Liver (tissue), 9 donors: ENCODE results near the gene ATE1. TPM values are rescaled to one million over a fixed set of nuclear protein-coding genes. Genes with fewer than 3 reads are reported as not detected.

ENCODE experiments used
- DNase-seq: peaks from one replicate; pipeline ENCODE4 v3.0.0-alpha.2; 2017; ENCODE audit warnings: low spot score
- H3K27ac ChIP-seq, 2 donors: one replicate each; pipeline ENCODE4 v1.7.0; 2013; ENCODE audit warnings: inconsistent platforms in 2 of 2, low read length in 2 of 2, control low read depth in 1 of 2, low read depth in 1 of 2, mild to moderate bottlenecking in 1 of 2
- H3K27me3 ChIP-seq, 4 donors: one replicate each; pipeline versions ENCODE4 v1.6.1 to v1.7.0; 2013; ENCODE audit warnings: low read length in 3 of 4, inconsistent platforms in 1 of 4, mild to moderate bottlenecking in 1 of 4, moderate library complexity in 1 of 4; ENCODE audit not compliant: control insufficient read depth in 4 of 4, insufficient read depth in 4 of 4
- H3K36me3 ChIP-seq, 4 donors: one replicate each; pipeline versions ENCODE4 v1.6.1 to v1.7.0; 2013; ENCODE audit warnings: low read length in 3 of 4, mild to moderate bottlenecking in 3 of 4, low read depth in 1 of 4, moderate library complexity in 1 of 4; ENCODE audit not compliant: control insufficient read depth in 4 of 4, insufficient read depth in 3 of 4
- H3K4me1 ChIP-seq, 4 donors: one replicate each; pipeline versions ENCODE4 v1.6.1 to v1.7.0; 2013; ENCODE audit warnings: low read length in 3 of 4, mild to moderate bottlenecking in 3 of 4, moderate library complexity in 1 of 4; ENCODE audit not compliant: control insufficient read depth in 4 of 4, insufficient read depth in 4 of 4
- H3K4me3 ChIP-seq, 3 donors: one replicate each; pipeline versions ENCODE4 v1.6.1 to v1.7.0; 2013; ENCODE audit warnings: low read length in 3 of 3, control low read depth in 1 of 3, low read depth in 1 of 3, mild to moderate bottlenecking in 1 of 3
- H3K9ac ChIP-seq, 2 donors: one replicate each; pipeline ENCODE4 v1.7.0; 2013; ENCODE audit warnings: low read length in 2 of 2, mild to moderate bottlenecking in 2 of 2, moderate library complexity in 2 of 2, control low read depth in 1 of 2, low read depth in 1 of 2
- H3K9me3 ChIP-seq, 4 donors: one replicate each; pipeline versions ENCODE4 v1.6.1 to v1.7.0; 2013; ENCODE audit warnings: low read length in 3 of 4; ENCODE audit not compliant: control insufficient read depth in 4 of 4
- EGR1 ChIP-seq, 2 donors: IDR thresholded peaks; 2 replicates each; pipeline ENCODE4 v1.6.1; 2016 to 2018; ENCODE audit warnings: antibody characterized with exemption in 2 of 2, low read depth in 2 of 2
- FOXA1 ChIP-seq: IDR thresholded peaks from 2 replicates; pipeline ENCODE4 v1.6.1; 2016; ENCODE audit warnings: antibody characterized with exemption
- FOXA2 ChIP-seq: IDR thresholded peaks from 2 replicates; pipeline ENCODE4 v1.6.1; 2016; ENCODE audit warnings: antibody characterized with exemption
- GABPA ChIP-seq, 2 donors: IDR thresholded peaks in 1 of 2; conservative IDR thresholded peaks in 1 of 2; 2 replicates each; pipeline ENCODE4 v1.6.1; 2016; ENCODE audit warnings: antibody characterized with exemption in 2 of 2, mild to moderate bottlenecking in 1 of 2, moderate library complexity in 1 of 2
- HNF4A ChIP-seq, 2 donors: conservative IDR thresholded peaks; 2 replicates each; pipeline ENCODE4 v1.6.1; 2016; ENCODE audit warnings: antibody characterized with exemption in 2 of 2, mild to moderate bottlenecking in 2 of 2
- HNF4G ChIP-seq: IDR thresholded peaks from 2 replicates; pipeline ENCODE4 v1.6.1; 2016; ENCODE audit warnings: antibody characterized with exemption
- JUND ChIP-seq, 2 donors: IDR thresholded peaks; 2 replicates each; pipeline ENCODE4 v1.6.1; 2016; ENCODE audit warnings: antibody characterized with exemption in 2 of 2
- NR2F2 ChIP-seq: IDR thresholded peaks from 2 replicates; pipeline ENCODE4 v1.6.1; 2016; ENCODE audit warnings: antibody characterized with exemption
- RAD21 ChIP-seq, 2 donors: IDR thresholded peaks; 2 replicates each; pipeline ENCODE4 v1.6.1; 2016; ENCODE audit warnings: antibody characterized with exemption in 2 of 2, mild to moderate bottlenecking in 2 of 2
- RXRA ChIP-seq, 2 donors: IDR thresholded peaks; 2 replicates each; pipeline ENCODE4 v1.6.1; 2017 to 2018; ENCODE audit warnings: antibody characterized with exemption in 2 of 2, mild to moderate bottlenecking in 1 of 2
- SP1 ChIP-seq: IDR thresholded peaks from 2 replicates; pipeline ENCODE4 v1.6.1; 2018; ENCODE audit warnings: antibody characterized with exemption, mild to moderate bottlenecking
- TAF1 ChIP-seq: conservative IDR thresholded peaks from 2 replicates; pipeline ENCODE4 v1.6.1; 2016; ENCODE audit warnings: antibody characterized with exemption, mild to moderate bottlenecking
- YY1 ChIP-seq: IDR thresholded peaks from 2 replicates; pipeline ENCODE4 v1.6.1; 2016; ENCODE audit warnings: antibody characterized with exemption, mild to moderate bottlenecking
- WGBS: extraction: QIAGEN DNeasy Blood & Tissue Kit; methylation state at CpG from one replicate; pipeline ENCODE4 v1.1.7; 2013; 5-methylcytosine and 5-hydroxymethylcytosine counted together
- polyA plus RNA-seq, 2 donors: library from polyadenylated mRNA; stranded (reverse) in 1 of 2; unstranded in 1 of 2; fragments of 200-250 nt in 1 of 2; fragments of >200 nt in 1 of 2; fragmentation: Nextera tagmentation in 1 of 2; extraction: Ambion mirVana in 1 of 2; gene quantifications; one replicate each; pipeline versions ENCODE4 v1.2.1 to v1.2.3, GENCODE V29; 2013 to 2015
- total RNA-seq, 2 donors: library from RNA; depleted of rRNA; stranded (reverse); fragments of >200 nt; gene quantifications; one replicate each; pipeline ENCODE4 v1.2.3, GENCODE V29; 2014
- TF ChIP-seq, protein P1 (sequence below): IDR thresholded peaks from 2 replicates; pipeline ENCODE4 v1.6.1; 2016; ENCODE audit warnings: antibody characterized with exemption
- TF ChIP-seq, protein P2 (sequence below): fragments of 150-350 bp; IDR thresholded peaks from 2 replicates; pipeline ENCODE4 v1.5.1; 2017; ENCODE audit warnings: improper control_type of control experiment, low read depth, low read length; ENCODE audit not compliant: missing input control
- TF ChIP-seq, protein P3 (sequence below): IDR thresholded peaks from 2 replicates; pipeline ENCODE4 v1.6.1; 2016; ENCODE audit warnings: antibody characterized with exemption, mild to moderate bottlenecking
- TF ChIP-seq, protein P4 (sequence below): IDR thresholded peaks from 2 replicates; pipeline ENCODE4 v1.6.1; 2016; ENCODE audit warnings: antibody characterized with exemption
- TF ChIP-seq, protein P5 (sequence below): IDR thresholded peaks from 2 replicates; pipeline ENCODE4 v1.6.1; 2016; ENCODE audit warnings: antibody characterized with exemption
- donor health status: healthy.
- donor health status: healthy.
- donor health status: healthy.
- donor health status: healthy.
- donor health status: healthy.

ATE1 gene
- total and polyA plus RNA-seq, 4 donors, result 7.9 to 34.9 (median 13.5) TPM

DNA sequence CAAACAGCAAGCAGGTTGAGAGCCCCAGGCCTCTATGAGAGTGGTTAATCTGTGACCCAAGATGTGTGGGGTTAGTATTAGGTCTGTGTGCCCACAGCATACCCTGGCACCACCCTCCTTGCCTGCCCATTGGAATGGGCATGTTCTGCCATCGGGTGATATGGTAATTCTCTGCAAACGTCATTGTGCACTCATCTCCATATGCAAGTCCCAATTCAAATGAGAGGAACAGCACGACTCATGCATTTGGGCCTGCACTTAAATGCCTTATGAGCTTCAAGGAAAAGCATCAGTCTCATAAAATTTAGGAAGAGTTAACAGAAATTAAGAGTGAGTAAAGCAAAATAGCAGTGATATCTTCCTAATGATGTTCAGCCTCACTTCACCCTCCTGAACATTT is 195.7 kb downstream of the ATE1 start:
- Histone ChIP-seq H3K27me3 (peaks cover 0 to 3% (median 0%) of the 10 kb centered on the region in 4 donors), H3K9me3 (no peaks in the 10 kb centered on the region), H3K4me3 (no peak overlapping the region), H3K4me1 (peaks cover 0 to 4% (median 1%) of the 10 kb centered on the region in 4 donors), H3K36me3 (no peaks in the 10 kb centered on the region), H3K9ac (no peak overlapping the region), H3K27ac (no peak overlapping the region)
- TF ChIP-seq HNF4G (no peak), RXRA (IDR thresholded peaks at IDR 0.05) (no peak), HNF4A (conservative IDR thresholded peaks at IDR 0.05) (no peak), EGR1 (IDR thresholded peaks at IDR 0.05; ENCODE audit: low read depth in 2 of 2) (no peak), RAD21 (IDR thresholded peaks at IDR 0.05) (no peak), JUND (IDR thresholded peaks at IDR 0.05) (no peak), SP1 (no peak), NR2F2 (no peak), YY1 (no peak), FOXA1 (no peak), GABPA (IDR thresholded peaks at IDR 0.05 in 1 of 2, conservative IDR thresholded peaks at IDR 0.05 in 1 of 2) (no peak), TAF1 (no peak)
- TF ChIP-seq, protein P1, sequence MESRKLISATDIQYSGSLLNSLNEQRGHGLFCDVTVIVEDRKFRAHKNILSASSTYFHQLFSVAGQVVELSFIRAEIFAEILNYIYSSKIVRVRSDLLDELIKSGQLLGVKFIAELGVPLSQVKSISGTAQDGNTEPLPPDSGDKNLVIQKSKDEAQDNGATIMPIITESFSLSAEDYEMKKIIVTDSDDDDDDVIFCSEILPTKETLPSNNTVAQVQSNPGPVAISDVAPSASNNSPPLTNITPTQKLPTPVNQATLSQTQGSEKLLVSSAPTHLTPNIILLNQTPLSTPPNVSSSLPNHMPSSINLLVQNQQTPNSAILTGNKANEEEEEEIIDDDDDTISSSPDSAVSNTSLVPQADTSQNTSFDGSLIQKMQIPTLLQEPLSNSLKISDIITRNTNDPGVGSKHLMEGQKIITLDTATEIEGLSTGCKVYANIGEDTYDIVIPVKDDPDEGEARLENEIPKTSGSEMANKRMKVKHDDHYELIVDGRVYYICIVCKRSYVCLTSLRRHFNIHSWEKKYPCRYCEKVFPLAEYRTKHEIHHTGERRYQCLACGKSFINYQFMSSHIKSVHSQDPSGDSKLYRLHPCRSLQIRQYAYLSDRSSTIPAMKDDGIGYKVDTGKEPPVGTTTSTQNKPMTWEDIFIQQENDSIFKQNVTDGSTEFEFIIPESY, result no peak
- TF ChIP-seq, protein P2, sequence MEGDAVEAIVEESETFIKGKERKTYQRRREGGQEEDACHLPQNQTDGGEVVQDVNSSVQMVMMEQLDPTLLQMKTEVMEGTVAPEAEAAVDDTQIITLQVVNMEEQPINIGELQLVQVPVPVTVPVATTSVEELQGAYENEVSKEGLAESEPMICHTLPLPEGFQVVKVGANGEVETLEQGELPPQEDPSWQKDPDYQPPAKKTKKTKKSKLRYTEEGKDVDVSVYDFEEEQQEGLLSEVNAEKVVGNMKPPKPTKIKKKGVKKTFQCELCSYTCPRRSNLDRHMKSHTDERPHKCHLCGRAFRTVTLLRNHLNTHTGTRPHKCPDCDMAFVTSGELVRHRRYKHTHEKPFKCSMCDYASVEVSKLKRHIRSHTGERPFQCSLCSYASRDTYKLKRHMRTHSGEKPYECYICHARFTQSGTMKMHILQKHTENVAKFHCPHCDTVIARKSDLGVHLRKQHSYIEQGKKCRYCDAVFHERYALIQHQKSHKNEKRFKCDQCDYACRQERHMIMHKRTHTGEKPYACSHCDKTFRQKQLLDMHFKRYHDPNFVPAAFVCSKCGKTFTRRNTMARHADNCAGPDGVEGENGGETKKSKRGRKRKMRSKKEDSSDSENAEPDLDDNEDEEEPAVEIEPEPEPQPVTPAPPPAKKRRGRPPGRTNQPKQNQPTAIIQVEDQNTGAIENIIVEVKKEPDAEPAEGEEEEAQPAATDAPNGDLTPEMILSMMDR, result no peak
- TF ChIP-seq, protein P3, sequence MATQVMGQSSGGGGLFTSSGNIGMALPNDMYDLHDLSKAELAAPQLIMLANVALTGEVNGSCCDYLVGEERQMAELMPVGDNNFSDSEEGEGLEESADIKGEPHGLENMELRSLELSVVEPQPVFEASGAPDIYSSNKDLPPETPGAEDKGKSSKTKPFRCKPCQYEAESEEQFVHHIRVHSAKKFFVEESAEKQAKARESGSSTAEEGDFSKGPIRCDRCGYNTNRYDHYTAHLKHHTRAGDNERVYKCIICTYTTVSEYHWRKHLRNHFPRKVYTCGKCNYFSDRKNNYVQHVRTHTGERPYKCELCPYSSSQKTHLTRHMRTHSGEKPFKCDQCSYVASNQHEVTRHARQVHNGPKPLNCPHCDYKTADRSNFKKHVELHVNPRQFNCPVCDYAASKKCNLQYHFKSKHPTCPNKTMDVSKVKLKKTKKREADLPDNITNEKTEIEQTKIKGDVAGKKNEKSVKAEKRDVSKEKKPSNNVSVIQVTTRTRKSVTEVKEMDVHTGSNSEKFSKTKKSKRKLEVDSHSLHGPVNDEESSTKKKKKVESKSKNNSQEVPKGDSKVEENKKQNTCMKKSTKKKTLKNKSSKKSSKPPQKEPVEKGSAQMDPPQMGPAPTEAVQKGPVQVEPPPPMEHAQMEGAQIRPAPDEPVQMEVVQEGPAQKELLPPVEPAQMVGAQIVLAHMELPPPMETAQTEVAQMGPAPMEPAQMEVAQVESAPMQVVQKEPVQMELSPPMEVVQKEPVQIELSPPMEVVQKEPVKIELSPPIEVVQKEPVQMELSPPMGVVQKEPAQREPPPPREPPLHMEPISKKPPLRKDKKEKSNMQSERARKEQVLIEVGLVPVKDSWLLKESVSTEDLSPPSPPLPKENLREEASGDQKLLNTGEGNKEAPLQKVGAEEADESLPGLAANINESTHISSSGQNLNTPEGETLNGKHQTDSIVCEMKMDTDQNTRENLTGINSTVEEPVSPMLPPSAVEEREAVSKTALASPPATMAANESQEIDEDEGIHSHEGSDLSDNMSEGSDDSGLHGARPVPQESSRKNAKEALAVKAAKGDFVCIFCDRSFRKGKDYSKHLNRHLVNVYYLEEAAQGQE, result no peak
- TF ChIP-seq, protein P4, sequence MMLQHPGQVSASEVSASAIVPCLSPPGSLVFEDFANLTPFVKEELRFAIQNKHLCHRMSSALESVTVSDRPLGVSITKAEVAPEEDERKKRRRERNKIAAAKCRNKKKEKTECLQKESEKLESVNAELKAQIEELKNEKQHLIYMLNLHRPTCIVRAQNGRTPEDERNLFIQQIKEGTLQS, result no peak
- no peak for DNase-seq
- 82% methylated on average over 3 of the region's 3 CpGs for WGBS

DNA sequence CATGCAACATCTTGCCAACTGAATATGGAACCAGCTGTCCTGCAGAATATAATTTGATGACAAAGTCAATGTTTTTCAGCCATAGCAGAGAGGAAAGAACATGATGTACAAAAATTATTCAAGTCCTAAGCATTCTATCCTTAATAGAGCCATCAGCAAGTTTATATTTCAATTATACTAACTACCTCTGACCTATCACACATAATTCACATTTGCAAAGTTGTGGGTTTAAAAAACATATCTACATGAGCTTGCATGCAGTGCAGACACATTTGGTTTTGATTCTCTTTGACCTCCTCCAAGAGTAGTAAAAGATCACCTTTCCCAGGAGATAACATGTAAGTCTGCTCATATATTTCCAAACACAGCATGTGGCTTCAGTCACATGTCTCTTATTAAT is 203.5 kb downstream of the ATE1 start:
- no peak overlapping the region for H3K27ac ChIP-seq
- no peaks in the 10 kb centered on the region for H3K36me3 ChIP-seq
- no peak for DNase-seq
- no peak overlapping the region for H3K9ac ChIP-seq
- H3K4me3 ChIP-seq, result no peak overlapping the region
- no peaks in the 10 kb centered on the region for H3K9me3 ChIP-seq
- no peaks in the 10 kb centered on the region for H3K4me1 ChIP-seq
- peaks cover 0 to 3% (median 0%) of the 10 kb centered on the region in 4 donors for H3K27me3 ChIP-seq
- TF ChIP-seq NR2F2, result no peak
- no peak for TF ChIP-seq SP1
- TF ChIP-seq, protein P4, result no peak
- no peak for TF ChIP-seq RXRA (IDR thresholded peaks at IDR 0.05)
- TF ChIP-seq, protein P3, result no peak
- TF ChIP-seq FOXA2, result no peak
- TF ChIP-seq RAD21 (IDR thresholded peaks at IDR 0.05), result no peak
- no peak for TF ChIP-seq GABPA (IDR thresholded peaks at IDR 0.05 in 1 of 2, conservative IDR thresholded peaks at IDR 0.05 in 1 of 2)
- TF ChIP-seq JUND (IDR thresholded peaks at IDR 0.05), result no peak
- no peak for TF ChIP-seq TAF1
- TF ChIP-seq HNF4A (conservative IDR thresholded peaks at IDR 0.05), result no peak
- TF ChIP-seq HNF4G, result no peak
- TF ChIP-seq YY1, result no peak
- TF ChIP-seq, protein P5, sequence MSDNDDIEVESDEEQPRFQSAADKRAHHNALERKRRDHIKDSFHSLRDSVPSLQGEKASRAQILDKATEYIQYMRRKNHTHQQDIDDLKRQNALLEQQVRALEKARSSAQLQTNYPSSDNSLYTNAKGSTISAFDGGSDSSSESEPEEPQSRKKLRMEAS, result no peak
- no peak for TF ChIP-seq FOXA1
